DMS114 treated with DMSO at 0.1 percent for 48 hours (cell line): ENCODE results near the gene SLC39A11.
"Not testable (repeated sequence)": the region's sequence is repeated elsewhere in the genome, so short reads cannot be mapped to it uniquely, and the experiment has no call there.

Experiments used
- DNase-seq: peaks from one replicate; lab custom pipeline; 2025; ENCODE audit not compliant: unreplicated experiment; lab: John Stamatoyannopoulos, UW

SLC39A11 gene

GRCh38 chr17:73111386-73111785, 18.9 kb upstream of the SLC39A11 start:
- no peak for DNase-seq

GRCh38 chr17:73107191-73107590, 14.7 kb upstream of the SLC39A11 start:
- no peak for DNase-seq

DNA sequence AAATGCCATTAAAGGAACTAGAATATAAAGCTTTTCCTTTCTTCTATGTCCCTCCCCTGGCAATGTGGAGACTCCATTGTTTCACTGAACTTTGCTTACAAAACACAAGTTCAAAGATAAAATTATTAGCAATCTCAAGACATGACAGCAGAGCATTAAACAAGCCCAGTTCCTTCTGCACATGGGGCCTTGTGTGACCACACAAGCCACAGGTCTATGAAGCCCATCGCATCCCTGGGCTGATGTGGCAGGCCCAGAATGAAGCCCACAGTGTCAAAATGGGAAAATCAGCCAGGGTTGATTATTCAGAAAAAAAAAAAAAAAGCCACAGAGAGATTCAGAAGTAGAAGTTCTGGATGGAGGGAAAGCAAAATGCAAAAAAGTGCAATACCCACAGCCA, 12.9 kb upstream of the SLC39A11 start:
- no peak for DNase-seq

DNA sequence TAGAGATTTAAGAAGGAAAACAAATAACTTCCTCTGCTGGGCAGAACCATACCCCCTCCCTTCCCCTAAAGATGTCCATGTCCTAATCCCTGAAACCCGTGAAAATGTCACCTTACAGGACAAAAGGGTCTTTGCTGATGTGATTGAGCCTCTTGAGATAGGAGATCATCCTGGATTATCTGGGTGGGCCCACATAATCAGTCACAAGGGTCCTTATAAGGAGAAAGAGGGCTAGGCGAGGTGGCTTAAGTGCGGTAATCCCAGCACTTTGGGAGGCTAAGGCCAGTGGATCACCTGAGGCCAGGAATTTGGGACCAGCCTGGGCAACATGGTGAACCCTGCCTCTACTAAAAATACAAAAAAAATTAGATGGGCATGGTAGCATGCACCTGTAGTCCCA, 12.0 kb upstream of the SLC39A11 start:
- DNase-seq = no peak

DNA sequence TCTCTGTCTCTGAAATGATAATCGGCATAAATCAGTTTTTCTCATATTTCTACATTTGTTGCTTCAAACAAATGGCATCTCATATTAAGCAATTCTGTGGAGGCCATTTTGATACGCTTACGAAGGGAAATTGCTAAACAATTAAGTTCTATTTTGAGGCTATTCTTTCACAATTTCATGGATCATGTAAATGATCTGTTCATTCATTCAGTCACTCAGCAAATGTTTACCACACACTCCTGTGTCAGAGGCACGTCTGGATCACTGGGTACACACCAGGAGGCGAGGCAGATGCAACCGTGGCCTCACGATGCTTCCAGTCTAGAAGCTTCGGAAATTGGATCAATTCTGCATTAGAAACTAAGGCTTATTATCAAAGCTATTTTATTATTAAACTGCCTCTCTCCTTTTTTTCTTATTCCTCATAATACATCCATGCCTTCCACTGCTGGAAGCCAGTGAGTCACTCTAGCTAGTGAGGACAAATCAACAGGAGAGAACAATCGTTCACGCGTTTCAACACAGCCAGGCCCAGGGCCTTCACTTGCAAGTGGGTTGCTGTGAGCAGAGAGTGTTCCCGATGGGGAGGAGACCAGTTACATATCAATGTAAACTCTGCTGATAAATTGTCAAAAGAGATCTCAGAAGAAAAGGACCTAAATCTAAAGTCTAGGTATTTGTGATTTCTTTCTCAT, 11.3 kb upstream of the SLC39A11 start:
- no peak for DNase-seq

DNA sequence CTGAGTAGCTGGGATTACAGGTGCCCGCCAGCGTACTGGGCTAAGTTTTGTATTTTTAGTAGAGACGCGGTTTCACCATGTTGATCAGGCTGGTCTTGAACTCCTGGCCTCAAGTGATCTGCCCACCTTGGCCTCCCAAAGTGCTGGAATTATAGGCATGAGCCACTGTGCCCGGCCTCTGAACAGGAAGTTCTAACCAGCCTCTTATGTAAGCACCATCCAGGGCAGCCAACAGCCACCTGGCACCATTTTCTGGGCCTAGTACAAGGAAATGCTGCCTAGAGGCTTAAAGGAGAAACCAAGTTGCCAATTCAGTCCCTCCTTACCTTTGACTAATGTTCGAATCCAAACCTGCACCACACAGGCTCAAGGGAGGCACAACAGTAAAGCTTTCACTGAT, 8.5 kb upstream of the SLC39A11 start:
- DNase-seq = no peak

DNA sequence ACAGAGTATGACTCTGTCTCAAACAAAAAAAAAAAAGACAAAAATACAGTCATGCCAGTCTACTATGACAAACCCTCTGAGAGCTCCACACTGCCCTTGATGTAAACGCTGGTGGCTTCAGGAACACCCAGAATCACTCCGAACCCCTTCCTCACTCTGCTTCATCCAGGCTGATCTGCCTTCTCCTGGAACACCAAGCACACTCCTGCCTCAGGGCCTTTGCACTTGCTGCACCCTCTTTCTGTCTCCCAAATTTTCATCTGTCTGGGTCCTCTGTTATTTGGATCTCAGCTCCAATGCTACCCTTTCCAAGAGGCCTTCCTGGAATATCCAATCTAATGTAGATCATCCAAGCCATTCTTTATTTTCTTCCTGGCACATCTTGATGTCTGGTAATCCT, 7.9 kb upstream of the SLC39A11 start:
- no peak for DNase-seq

DNA sequence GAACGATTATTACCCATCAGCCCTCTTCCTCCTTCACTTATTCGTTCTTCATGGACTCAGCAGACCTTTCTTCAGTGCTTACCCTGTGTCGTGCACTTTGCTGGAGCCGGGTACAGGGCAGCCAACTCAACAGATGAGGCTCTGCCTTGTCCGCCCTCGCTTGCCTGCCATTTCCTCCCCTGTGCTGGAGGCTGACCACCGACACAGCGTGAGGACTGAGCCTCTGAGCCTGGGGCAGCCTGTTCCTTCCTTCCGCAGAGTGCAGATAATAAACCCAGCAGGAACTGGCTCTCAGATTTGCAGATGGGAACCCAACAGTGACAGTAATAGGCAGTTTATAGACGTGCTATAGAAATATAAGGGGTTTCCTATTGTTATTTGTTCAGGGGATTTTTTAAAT, 7.0 kb upstream of the SLC39A11 start:
- DNase-seq = no peak

- no peak for DNase-seq
Measured at GRCh38 chr17:73098919-73099318, 6.4 kb upstream of the SLC39A11 start.

DNA sequence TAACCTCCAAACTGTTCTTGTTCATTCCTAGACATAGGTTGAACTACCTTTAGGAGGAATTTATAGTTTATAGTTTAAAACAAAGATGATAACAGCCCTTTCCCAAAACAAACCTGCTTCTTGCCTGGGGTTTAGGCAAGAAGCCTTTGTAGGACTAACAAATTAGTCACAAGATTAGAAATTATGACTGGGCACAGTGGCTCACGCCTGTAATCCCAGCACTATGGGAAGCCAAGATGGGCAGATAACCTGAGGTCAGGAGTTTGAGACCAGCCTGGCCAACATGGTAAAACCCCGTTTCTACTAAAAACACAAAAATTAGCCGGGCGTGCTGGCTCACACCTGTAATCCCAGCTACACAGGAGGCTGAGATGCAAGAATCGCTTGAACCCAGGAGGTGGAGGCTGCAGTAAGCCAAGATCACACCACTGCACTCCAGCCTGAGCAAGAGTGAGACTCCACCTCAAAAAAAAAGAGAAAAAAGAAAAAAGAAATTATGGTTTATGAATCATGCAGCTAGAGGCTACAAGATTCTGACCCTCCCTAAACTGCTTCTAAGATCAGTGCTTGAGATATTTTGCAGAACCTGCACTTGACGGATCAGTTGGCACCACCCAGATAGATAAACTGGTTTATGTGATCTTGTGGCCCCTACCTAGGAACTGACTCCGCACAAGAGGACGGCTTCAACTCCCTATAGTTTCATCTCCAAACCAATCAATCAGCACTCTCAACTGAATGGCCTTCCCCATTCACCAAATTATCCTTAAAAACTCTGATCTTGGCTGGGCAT, 5.7 kb upstream of the SLC39A11 start:
- DNase-seq = not testable (repeated sequence)

DNA sequence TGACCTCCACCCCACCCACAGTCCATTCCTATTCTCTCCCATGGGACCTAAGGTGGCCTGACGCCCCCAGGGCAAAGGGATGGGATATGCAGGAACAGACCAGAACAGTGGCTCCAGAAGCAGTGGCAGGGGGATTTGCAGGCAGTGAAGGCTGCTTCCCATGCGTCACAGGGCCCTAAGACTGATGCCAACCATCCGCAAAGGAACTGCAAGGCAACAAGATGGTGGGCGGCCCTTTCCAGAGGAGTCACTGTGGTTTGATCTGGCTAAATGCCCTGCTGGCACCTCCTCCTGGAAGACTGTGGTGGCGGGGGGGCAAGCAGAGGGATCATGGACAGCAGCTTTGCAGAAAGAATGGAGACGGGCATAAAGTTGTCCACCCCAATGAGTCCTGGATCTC, 4.4 kb upstream of the SLC39A11 start:
- no peak for DNase-seq

DNA sequence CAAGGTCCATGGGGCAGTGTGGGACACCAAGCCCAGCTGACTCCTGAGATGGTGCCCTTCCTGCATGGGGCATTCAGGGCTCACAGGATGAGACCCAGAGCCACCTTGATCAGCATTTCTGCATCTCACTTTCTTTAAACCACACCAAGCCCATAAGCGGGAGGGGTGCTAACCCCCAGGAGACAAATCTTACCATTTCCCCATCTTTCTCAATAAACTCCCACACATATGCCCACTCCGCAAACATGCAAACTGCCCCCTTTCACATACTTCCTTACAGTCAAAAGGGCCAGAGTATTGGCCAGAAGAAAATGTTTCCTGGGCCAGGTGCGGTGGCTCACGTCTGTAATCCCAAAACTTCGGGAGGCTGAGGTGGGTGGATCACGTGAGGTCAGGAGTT, 3.7 kb upstream of the SLC39A11 start:
- DNase-seq = no peak

GRCh38 chr17:73093286-73093685, 798 bp upstream of the SLC39A11 start:
- DNase-seq = no peak

GRCh38 chr17:73091770-73092522, 542 bp downstream of the SLC39A11 start:
- DNase-seq = no peak

DNA sequence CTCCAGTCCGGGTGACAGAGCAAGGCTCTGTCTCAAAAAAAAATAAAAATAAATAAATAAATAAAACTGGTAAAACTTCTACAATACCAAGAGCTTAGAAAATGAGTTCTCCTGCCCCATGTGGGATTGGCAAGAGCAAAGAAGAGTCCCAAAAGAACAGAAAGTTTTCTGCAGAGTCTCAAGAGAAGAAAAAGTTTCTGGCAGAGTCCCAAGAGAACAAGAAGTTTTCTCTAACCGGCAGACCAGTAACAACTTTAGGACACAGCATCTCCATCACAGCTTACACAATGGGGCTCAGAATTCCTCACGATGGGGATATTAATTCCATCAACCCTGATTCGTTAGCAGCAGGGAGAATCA, 1.1 kb downstream of the SLC39A11 start:
- DNase-seq = no peak

GRCh38 chr17:73090396-73091202, 1.9 kb downstream of the SLC39A11 start:
- no peak for DNase-seq

DNA sequence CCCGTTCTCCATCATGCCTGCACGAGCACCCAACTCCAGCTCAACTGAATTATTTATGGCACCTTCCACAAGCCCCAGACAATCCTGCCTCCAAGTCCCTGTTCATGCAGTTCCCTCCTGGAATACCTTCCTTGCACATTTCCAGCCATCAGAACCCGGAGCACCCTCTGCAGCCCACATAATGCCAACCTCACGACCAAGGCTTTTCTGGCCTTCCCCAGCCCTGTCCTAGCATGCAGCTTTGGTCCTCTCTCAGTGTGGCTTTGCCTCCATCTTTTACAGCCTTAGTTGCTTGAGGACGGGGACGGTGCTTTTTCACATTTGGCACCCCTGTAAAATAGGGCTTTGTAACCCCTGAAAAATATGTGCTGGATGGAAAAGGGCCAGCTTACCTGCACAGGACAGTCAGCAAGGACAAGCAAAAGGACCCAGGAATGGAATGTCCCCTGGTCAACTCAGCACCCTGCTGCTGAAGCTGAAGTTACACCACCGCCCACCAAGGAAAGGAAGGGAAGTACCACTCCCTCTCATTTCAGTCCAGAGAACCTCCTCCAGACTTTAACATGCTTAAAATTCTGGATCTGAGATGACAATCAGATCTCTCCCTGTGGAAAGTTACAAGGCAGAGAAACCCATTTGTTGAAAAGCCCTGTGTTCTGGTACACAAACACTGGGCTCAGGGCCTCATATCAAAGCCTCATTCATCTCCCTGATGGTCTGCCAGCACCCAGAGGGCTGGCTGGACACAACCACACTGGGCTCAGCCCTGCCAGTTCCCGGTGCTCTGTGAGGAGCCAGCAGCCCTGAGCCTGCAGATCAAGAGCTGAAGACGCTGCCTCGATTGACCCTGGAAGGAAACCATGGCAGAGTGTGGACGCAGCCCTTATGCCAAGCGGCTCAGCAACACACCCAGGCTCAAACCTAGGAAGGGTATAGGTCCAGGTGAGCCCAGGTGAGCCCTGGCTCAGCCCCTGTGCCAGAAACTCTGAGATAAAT, 2.9 kb downstream of the SLC39A11 start:
- DNase-seq = no peak

DNA sequence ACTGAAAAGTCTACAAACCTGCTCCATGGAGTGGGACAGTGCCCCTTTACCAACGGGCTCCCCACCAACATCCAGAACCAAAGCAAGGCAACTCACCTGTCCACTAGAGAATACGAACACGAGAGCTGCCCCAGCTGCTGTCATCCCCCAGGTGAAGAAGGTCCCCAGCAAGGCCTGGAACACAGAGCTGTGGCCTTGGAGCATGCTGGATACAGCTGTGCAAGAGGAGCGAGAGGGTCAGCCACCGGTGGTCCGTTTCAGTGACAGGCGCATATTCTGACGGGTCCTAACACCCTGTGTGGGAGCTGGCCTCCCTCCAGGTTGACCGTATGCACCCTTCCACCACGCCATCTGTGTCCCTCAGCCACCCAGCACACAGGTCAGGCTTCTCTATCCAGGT, 3.9 kb downstream of the SLC39A11 start:
- DNase-seq = no peak

DNA sequence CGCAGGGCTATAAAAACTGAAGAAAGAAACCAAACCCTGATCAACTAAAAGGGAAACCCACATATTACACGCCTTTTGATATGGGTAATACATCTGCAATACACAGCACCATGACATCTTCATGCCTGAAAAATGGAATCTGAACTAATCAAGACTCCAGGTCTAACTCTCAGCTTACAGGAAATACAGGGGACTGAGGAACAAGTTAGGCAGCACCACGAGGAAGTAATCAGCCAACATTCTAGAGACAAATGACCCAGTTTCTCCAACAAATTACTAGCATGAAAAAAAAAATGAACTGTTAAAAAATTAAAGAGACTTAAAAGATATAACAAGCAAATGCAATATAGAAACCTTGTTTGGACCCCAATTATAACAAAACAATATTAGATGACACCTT, 9.1 kb downstream of the SLC39A11 start:
- DNase-seq = no peak

GRCh38 chr17:73074566-73074965, 17.9 kb downstream of the SLC39A11 start:
- no peak for DNase-seq
